T-helper 1 cell treated with Interleukin-12 subunit alpha and Interleukin-12 subunit beta and Interleukin-4 antibody, amounts not matched to agents 30 ng/mL and 1 ng/mL, for 36 hours (primary cell): ENCODE results near the gene SLC7A6. TPM values are rescaled to one million over a fixed set of nuclear protein-coding genes. Genes with fewer than 3 reads are reported as not detected.

Experiments used
- intact Hi-C: fragments of 100-400 bp; cut with micrococcal nuclease; formaldehyde crosslinking; loops from one replicate; pipeline ENCODE4 v1.15.1; 2024
- total RNA-seq: library from RNA; stranded (reverse); gene quantifications from 2 replicates; pipeline ENCODE4 v1.2.3, GENCODE V29; 2022

The SLC7A6 gene
- total RNA-seq, 1 donor from 2014 or later: 128 TPM

DNA sequence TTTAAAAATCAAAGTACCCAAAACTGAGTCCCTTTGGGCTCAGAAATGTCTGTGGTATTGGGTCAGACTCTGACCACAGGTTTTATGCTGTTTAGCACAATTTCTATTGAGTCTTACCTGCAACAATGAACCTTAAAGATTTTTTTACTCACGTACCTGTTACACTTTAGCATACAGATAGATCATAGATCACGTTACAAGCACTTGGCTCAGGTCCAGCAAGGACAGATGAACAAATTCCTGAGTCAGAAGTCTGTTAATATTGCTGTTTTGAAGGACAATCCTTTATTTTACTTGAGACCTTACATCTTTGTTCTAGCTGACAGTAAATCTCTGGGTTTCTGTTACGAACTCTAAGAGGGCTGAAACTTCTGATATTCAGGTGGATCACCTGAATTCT lies 33.6 kb downstream of the SLC7A6 start:
- intact Hi-C loops: no loop called here

DNA sequence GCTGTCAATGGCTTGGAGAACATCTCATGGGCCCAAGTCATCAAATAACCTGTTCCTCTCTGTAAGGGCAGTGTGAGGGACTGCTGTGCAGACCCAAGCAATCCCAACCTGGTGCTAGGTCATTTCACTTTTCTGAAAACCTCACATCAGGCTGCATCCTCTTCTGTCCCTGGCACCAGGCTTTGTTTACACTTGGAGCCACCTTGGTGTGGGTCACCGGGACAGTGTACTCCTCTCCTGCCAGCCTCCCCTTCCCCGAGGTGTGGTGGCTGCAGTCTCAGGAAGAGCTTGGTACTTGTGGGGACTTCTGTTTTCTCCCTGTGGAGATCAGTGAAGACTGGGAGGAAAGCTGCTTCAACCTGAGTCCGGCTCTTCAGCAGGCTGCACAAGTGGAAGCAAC lies 34.0 kb downstream of the SLC7A6 start:
- intact Hi-C loops: no loop called here

DNA sequence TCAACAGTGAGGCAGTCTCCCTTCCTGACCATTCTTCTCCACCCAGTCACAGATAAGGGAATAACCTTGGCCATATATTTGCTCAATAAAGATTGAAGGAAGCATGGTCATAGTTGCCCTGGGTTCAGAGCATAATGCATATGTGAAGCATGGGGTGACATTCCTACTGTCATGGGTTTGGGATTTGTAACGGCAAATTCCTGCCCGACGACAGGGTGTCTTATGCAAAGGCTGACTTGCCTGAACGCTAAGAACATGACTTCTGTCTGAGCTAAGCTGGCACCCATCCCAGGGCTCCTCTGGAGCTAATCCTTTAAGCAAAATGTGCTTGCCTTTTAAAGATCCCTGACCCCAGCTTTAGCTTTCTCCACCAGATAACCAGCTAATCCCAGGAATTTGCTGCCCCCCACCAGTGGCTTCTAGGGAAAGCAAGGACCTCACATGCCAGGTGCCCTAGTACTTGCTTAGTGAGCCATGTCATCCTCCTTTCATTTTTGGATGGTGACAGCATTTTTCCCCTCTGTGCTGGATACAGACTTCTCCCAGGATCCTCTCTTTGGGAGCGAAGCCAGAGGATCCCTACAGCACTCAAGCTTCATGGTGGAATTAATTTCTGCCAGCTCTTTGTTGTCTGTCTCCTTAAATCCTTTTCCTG lies 34.7 kb downstream of the SLC7A6 start:
- intact Hi-C loops: no loop called here

DNA sequence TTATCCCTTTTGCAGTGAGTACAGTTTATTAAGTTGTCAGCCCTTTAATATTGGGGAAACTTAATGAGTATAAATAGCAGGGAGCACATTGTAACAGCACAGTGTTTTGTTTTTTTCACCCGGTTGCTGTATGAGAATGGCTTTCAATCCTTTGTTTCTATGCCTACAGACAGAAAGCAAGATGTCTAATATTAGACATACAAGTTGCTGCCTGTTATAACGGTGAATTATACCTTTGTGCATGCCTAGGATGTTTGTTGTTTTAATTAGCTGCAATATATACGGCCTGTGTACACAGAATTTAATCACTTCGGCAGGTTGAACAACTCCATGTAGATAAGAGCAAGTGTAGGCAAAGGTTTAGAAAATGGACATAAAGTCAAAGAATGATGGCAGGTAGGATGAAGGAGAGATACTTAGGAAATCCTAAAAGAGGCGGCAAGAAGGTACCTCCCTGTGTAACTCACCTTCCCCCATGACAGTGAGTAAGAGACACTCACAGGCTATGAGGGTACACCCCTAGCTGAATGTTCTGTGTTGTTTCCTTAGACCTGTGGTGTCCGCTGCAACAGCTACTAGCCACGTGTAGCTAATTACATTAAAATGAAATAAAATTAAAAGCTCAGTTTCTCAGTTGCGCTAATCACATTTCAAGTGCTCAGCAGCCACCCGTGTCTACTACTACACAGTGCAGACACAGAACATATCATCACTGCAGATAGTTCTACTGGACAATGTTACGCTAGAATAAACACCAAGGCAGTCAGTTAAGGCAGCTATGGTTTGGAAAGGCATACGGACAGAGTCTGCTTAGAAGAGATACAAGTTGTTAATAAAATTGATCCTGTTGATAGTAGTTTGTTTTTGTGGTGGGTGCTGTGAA lies 35.5 kb downstream of the SLC7A6 start:
- intact Hi-C loops: no loop called here

DNA sequence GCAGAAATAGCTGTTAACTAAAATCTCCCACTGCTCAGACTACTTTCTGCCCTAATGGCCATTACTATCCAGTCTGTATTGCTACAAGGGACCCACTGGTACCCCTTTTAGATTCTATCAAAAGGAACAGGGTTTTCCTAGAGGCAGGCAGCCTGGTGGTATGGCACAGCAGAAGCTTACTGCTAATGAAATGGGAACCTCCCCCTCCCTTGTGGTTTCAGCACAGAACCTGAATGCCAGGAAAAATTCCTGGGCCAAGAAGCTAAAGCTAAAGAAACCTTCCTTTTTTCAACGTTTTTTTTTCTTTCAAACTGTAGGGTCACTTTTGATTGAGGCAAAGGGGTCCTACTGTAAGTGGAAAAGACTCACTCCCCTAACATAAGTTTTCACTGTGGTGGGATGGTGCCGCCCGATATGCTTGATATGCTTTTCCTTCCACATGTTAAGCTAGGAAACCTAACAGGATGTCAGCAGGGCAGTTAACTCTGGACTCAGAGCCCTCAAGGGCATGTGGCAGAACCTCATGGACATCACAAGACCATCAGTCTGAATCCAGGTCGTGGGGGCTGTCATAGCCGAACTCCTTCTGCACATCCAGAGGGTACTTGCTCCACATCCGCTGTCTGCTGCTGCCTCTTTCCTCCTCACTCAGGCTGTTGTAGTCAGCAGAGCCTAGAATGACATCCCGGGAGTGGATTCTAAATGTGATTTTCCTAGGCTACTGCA lies 36.6 kb downstream of the SLC7A6 start:
- intact Hi-C loops: no loop called here

DNA sequence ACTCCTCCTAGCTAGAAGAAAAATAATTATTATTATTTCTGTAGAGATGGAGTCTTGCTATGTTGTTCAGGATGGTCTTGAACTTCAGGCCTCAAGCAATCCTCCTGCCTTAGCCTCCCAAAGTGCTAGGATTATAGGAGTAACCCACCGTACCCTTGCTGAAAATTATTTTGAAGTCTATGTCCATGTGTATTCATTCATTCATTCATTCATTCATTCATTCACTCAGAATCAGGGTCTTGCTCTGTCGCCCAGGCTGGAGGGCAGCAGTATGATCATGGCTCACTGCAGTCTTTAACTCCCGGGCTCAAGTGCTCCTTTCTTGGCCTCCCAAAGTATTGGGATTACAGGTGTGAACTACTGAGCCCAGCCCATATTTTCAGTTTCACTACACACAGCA lies 42.3 kb downstream of the SLC7A6 start:
- intact Hi-C loops: no loop called here

DNA sequence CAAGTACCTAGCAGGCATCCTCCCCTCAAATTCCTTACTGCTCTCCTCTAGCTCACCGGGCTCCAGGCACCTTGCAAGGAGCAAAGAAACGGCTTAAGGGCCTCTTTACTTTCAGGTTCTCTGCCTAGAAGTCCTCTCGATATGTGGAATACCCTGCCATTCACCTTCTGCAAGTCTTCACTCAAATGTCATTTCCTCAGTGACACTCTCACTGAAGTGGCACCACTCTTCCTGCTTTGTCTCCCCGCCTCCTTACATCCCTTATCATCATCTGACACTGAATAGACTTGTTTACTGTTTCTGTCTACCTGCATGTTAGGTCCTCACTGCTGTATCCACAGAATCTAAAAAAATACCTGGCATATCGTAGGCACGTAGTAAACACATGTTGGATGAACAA lies 45.5 kb downstream of the SLC7A6 start:
- intact Hi-C loops: loop anchor here (1.0 to 10.0 kb wide), 17 partner anchors 19 to 1029 kb away; partner anchors contain the start of genes CENPT, COG8, CTCF and GFOD2

DNA sequence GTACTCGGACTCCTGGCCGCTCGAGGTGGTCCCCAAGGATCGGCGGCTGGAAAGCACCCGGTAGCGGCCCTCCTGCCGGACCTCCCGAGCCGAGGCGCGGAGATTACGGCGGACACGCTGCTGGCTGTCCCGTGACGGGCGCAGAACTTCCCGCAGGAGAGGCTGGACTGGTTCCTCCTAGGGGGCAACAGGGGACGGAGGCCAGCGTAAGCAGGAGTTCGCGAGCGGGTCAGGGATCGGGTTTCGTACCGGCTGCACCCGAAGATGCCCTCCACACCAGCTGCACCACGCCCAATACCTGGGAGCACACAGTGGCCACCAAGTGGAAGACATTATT lies 46.1 kb downstream of the SLC7A6 start:
- intact Hi-C loops: loop anchor here (1.0 to 10.0 kb wide), 17 partner anchors 18 to 1028 kb away; partner anchors contain the start of genes CENPT, COG8, CTCF and GFOD2

DNA sequence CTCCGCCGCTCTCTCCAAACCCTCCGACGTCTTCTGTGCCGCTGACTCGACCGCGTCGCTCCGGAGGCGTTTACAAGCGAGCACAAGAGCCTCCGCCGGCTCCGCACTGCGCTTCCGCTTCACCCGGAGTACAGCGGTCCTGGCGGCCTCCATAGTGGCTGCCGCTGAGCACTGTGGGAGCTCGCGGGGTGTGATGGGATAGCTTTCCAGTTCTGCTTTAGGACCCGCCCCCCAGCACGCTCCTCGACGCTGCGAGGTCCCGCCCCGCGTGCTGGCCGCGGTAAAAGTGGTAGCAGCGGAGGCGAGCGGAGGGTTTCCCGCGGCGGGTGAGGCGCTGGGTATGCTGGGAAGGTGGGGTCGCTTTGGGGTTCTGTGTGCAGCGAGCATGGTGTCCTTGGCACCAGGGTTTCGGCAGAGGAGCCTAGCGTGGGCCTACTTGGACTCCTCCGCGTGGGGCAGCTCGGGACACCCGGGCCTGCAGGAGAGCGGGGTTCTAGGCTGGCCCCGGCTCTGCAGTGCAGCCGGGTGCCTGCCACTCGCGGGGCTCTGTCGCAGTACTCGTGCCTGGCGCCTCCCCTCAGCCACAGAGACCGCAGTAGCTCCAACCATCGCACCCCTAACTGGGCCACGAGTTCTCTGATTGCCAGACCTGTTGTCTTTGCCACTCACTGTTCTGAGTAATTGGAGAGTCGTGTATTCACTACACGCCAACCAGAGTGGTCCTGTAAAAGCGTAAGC lies 46.6 kb downstream of the SLC7A6 start, which contains the start of the genes PRMT7 and SLC7A6OS:
TSS of gene PRMT7 (plus strand) at position 246 of the 738 bp plus-strand sequence. CDS start 4,961 bp downstream, outside the sequence.
TSS of gene SLC7A6OS (minus strand) at position 173 of the 738 bp plus-strand sequence. CDS start at position 153, 20 bp downstream.
- intact Hi-C loops: loop anchor here (1.0 to 10.0 kb wide), 18 partner anchors 8 to 1028 kb away; partner anchors contain the start of genes CENPT, COG8, CTCF and GFOD2

DNA sequence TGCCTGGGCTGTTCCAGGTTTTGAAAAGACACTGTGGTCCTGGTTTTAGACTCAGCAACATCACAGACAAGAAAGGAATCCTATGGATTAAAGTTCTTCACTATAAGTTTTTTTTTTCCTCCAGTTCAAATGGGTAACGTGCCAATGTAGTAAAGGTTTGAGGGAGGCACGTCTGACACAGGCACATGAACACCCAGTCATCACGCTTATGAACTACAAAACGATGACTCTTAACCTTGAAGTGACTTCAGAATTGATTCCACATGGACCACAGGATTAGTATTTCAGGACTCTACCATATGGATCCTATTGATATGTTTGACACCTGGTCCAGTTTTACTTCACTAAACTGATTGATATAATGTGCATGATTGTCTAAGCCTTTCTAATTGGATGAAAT lies 48.8 kb downstream of the SLC7A6 start:
- intact Hi-C loops: loop anchor here (5.0 to 10.0 kb wide), 2 partner anchors 376 to 468 kb away; partner anchors contain the start of genes CENPT, NUTF2, PSMB10 and THAP11

DNA sequence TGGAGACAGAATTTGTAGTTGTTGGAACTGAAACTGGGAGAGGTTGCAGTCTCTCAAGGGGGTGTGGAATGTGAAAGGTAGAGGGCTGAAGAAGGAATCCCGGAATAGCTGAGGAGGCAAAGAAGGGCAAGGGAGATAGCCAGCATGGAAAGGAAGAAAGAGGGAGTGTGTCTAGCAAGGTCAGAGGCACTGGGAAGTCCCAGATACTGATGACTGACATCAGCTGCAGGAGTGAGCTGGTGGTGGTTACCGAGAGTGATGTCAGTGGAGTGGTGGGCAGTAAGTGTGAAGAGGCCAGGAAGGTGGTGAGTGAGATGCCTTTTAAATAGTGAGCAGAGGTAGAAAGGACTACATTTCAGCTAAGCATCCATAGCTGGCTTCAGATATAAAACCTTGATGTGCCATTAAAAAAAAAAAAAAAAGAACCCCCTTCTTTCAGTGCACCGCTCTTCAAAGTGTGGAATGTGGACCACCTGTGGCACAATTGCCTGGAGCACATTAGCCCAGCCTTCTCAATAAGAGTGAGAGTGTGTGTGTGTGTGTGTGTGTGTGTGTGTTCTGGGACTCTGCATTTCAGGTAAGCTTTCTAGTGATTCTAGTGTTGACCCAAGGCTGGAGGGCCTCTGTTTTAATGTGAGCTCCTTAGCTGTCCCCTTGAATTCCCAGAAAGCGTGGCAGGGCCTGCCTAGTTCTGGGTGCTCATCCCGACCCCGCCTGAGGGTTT lies 55.0 kb downstream of the SLC7A6 start:
- intact Hi-C loops: loop anchor here (1.0 to 10.0 kb wide), 2 partner anchors 8 to 475 kb away; partner anchors contain the start of genes CENPT, NUTF2, PRMT7 and THAP11

DNA sequence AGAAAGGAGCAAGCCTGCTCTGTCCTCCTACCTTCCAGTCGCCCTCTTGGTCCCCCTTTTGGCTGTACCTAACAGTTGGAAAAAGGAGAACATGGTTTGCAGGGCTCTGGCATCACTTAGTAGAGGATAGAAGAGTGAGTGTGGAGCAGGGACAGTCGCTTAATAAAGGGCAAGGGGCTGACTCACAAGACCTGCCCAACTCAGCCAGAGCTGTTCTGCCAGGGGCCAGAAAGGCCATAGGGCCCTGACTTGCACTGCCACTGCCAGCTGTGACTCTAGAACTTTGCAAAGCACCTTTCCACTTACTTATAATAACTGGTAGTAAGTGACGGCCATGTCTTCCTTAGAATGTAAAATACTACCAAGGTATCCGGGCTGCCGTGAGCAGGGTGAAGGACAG lies 60.0 kb downstream of the SLC7A6 start:
- intact Hi-C loops: no loop called here

DNA sequence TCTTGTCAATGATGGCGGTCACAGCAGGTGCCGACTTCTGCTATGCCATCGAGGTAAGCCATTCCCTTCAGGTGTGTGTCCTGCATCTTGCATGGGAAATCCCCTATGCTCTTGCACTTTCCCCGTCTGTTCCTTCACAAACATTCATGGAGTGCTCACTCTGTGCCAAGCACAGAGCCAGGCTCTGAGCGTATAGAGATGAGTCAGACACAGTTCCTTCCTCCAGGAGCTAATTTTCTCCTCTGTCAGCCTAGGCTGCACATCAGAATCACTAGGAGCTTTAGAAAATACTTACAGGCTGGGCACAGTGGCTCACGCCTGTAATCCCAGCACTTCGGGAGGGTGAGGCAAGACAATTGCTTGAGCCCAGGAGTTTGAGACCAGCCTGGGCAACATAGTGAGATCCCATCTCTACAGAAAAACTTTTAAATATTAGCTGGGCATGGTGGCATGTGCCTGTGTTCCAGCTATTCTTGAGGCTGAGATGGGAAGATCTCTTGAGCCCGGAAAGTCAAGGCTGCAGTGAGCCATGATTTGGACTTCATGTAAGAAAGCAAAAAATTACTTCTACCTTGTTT lies 60.5 kb downstream of the SLC7A6 start:
- intact Hi-C loops: loop anchor here (5.0 kb wide), 1 partner anchor 238 kb away; the partner anchor contains the start of gene NFATC3

DNA sequence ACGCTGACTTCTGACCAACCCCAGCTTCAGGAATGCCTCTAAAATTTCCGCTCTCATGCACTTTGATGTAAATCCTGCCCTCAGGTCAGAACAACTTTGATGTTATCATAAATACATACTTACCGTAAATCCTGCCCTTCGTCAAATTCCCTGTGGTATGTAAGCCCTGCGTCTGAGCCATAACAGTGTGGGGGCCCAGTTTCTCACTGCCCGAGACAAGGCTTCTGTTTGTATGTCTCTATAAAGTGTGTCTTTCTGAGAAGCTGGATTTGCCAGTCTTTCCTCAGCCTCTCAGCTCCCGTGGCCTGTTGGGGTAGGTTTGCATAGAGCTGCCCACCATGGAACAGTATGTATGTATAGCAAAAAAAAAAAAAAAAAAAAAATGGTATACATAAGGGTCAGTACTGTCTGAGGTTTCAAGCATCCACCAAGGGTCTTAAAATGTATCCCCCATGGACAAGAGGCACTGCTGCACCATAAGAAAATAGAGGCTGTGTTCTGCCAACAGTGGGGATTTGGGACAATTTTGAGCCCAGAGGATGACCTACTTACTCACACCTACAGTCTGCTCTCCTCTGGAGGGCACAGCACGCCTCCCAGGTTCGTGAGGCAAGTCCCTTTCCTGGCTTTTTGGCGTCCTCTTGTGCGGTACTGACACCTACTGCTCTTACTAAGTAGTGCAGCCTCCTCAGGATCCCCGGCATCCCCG lies 64.0 kb downstream of the SLC7A6 start:
- intact Hi-C loops: loop anchor here (1.0 to 5.0 kb wide), 5 partner anchors 18 to 241 kb away; partner anchors contain the start of genes NFATC3, PLA2G15 and SLC7A6OS

DNA sequence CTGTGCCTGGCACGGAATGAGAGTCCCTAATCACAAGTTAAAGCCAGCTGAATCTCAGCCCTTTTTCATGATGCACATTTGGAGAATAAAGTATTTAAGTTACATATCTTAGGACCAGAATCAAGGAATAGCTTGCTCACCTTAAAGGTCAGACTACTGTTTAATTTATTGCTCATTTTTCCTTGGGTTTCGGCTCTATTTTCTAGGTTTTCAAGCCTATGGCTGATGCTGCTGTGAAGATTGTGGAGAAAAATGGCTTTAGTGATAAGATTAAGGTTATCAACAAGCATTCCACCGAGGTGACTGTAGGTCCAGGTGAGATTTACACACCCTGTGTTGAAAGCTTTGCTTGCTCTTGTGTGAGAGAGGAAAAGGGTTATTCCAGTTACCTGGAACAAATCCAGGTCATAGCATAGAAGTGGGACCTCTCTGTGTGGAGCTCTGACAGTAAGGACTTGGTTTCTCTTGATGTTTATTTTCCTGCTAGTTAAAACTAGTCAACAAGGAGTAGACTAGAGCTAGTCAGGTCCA lies 64.6 kb downstream of the SLC7A6 start:
- intact Hi-C loops: loop anchor here (1.0 to 5.0 kb wide), 5 partner anchors 19 to 242 kb away; partner anchors contain the start of genes NFATC3, PLA2G15 and SLC7A6OS

DNA sequence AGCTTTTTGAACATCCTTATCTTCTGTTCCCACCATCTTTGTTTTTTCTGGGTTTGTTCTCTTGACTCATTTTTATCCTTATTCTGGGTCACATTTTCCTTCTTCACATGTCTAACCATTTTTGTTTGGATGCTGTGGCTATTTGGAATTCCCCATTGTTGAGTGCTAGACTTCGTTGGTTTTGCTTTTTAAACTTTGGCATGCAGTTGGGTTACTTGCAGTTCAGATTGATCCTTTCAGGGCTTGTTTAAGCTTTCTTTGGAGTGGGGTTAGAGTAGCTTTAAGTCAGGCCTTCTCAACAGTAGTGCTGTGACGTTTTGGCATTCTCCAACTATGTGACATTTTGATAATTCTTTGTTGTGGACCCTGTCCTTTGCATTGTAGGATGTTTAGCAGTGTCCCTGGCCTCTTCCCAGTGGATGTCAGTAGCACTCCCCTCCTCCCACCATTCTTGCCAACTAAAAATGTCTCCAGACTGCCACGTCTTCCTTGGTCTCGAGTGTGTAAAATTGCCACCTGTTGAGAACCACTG lies 67.6 kb downstream of the SLC7A6 start:
- intact Hi-C loops: no loop called here

DNA sequence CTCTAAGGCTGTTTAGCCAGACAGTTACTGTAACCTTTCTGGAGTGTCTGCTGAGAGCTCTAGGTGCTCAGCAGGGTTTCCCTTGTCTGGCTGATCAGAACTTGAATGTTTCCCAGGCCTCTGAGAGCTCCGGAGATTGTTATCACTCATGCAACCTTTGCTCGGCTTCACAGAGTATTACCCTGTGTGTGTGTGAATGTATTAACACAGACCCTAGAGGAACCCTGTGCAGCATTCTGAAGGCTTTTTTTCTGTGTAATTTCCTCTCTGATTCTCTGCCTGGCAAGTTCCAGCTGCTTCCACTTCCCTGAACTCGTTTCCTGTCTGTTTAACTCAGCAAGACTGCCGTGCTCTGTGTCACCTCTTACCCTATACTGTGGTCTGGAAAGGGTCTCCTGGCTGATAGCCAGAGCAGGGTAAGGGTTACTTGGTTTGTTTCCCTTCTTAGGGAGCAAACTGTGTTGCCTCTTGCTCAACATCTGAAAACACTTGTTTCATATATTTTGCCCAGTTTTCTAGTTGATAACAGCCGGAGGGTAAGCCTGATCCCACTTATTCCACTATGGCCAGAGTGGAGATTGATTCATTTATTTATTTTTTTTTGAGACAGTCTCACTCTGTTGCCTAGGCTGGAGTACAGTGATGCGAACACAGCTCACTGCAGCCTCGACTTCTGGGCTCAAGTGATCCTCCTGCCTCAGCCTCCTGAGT lies 68.2 kb downstream of the SLC7A6 start:
- intact Hi-C loops: no loop called here
